ENCODE data around the gene CSNK1D. TPM values are rescaled to one million over a fixed set of nuclear protein-coding genes. Genes with fewer than 3 reads are reported as not detected.

CSNK1D gene
- total RNA-seq, 1 donor from 2014 or later: 150 TPM

- peak overlapping the region; percentile 66 for H3K27ac ChIP-seq
- TF ChIP-seq, protein P1, sequence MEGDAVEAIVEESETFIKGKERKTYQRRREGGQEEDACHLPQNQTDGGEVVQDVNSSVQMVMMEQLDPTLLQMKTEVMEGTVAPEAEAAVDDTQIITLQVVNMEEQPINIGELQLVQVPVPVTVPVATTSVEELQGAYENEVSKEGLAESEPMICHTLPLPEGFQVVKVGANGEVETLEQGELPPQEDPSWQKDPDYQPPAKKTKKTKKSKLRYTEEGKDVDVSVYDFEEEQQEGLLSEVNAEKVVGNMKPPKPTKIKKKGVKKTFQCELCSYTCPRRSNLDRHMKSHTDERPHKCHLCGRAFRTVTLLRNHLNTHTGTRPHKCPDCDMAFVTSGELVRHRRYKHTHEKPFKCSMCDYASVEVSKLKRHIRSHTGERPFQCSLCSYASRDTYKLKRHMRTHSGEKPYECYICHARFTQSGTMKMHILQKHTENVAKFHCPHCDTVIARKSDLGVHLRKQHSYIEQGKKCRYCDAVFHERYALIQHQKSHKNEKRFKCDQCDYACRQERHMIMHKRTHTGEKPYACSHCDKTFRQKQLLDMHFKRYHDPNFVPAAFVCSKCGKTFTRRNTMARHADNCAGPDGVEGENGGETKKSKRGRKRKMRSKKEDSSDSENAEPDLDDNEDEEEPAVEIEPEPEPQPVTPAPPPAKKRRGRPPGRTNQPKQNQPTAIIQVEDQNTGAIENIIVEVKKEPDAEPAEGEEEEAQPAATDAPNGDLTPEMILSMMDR (IDR thresholded peaks at IDR 0.05): no peak
Measured at GRCh38 chr17:82294064-82294773, 20.7 kb upstream of the CSNK1D start.

DNA sequence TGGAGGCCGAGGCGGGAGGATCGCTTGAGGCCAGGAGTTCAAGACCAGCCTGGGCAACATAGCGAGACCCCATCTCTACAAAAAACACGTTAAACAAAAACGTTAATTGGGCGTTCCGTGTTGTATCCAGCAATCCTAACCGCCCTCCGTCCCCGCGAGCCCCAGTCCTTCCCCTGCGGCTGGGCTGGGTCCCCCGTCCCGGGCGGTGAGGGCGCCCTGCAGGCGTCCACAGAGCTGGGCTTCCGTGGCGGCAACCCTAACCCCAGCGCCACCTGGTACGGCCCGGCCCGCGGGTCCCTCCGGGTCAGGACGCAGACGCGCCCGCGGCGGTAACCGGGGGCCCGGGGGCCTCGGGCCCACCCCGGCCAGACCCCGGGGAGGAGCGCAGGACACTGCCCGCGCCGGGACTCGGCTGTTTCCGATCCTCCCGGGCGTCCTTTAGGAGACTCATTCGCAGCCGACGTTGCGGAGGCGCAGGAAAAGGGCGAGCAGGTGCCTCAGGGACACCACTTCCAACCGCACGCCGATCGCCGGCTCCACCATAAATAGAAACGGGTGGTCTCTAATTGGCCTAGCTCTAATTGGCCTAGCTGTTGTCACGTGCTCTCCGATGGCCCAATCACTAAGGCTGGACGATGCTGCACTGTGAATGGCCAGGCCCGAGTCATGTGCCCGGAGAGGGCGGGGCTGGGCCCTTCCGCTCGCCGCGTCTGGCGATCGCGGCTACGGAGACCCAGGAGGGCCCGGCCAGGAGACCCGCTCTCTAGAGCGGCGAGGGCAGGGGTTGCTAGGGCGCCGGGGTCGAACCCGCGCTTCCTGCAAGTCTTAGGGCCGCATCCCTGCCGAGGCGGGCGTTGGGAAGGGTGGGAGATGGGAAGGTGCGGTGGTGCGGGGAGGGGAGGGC, 19.0 kb upstream of the CSNK1D start:
- Histone ChIP-seq H3K9me3 (no peaks in the 10 kb centered on the region), H3K4me1 (peaks cover 47% of the 10 kb centered on the region), H3K36me3 (no peaks in the 10 kb centered on the region), H3K4me3 (peak overlapping the region; percentile 98), H3K27me3 (no peaks in the 10 kb centered on the region), H3K27ac (peak overlapping the region; percentile 95)
- peak; percentile 91 for ATAC-seq
- TF ChIP-seq, protein P1 (IDR thresholded peaks at IDR 0.05): no peak
- peak; percentile 97 for DNase-seq
- intact Hi-C loops (cut with DNase I): no loop called here

More at GRCh38 chr17:82294064-82294773, 20.7 kb upstream of the CSNK1D start:
- H3K9me3 ChIP-seq: no peaks in the 10 kb centered on the region
- no peak overlapping the region for H3K4me3 ChIP-seq
- DNase-seq (no peak), ATAC-seq (no peak)
- peaks cover 42% of the 10 kb centered on the region for H3K4me1 ChIP-seq
- H3K36me3 ChIP-seq: no peaks in the 10 kb centered on the region
- no peaks in the 10 kb centered on the region for H3K27me3 ChIP-seq
- intact Hi-C loops (cut with DNase I): no loop called here

GRCh38 chr17:82291582-82292250, 18.2 kb upstream of the CSNK1D start:
- Histone ChIP-seq H3K36me3 (no peaks in the 10 kb centered on the region), H3K4me3 (peak overlapping the region; percentile 98), H3K27ac (peak overlapping the region; percentile 95), H3K4me1 (peaks cover 45% of the 10 kb centered on the region), H3K9me3 (no peaks in the 10 kb centered on the region), H3K27me3 (no peaks in the 10 kb centered on the region)
- DNase-seq (peak; percentile 60), ATAC-seq (no peak)
- TF ChIP-seq, protein P1 (IDR thresholded peaks at IDR 0.05): no peak
- intact Hi-C loops (cut with DNase I): no loop called here

- peaks cover 27% of the 10 kb centered on the region for H3K4me1 ChIP-seq
- H3K36me3 ChIP-seq: no peaks in the 10 kb centered on the region
- ATAC-seq: peak; percentile 80
- TF ChIP-seq, protein P1 (IDR thresholded peaks at IDR 0.05): no peak
- no peaks in the 10 kb centered on the region for H3K27me3 ChIP-seq
- intact Hi-C loops (cut with DNase I): no loop called here
- no peak overlapping the region for H3K4me3 ChIP-seq
- H3K9me3 ChIP-seq: no peaks in the 10 kb centered on the region
- peak overlapping the region; percentile 85 for H3K27ac ChIP-seq
- DNase-seq: peak; percentile 93
Measured at GRCh38 chr17:82287868-82288801, 14.6 kb upstream of the CSNK1D start.
